HG03025 (cell line): Measurements from ENCODE around the gene ITGB1.
"Not testable (repeated sequence)": the region's sequence is repeated elsewhere in the genome, so short reads cannot be mapped to it uniquely, and the experiment has no call there.

Source experiments
- ATAC-seq: cut with Tn5 transposase; IDR thresholded peaks from one replicate; pipeline ENCODE4 v1.9.1; 2021; ENCODE audit warnings: mild to moderate bottlenecking, moderate library complexity; ENCODE audit not compliant: unreplicated experiment, low FRiP score

Gene ITGB1

GRCh38 chr10:32940321-32941301, 17.4 kb downstream of the ITGB1 start:
- ATAC-seq, result no peak

GRCh38 chr10:32939296-32940111, 18.5 kb downstream of the ITGB1 start:
- no peak for ATAC-seq

- no peak for ATAC-seq
Observed at GRCh38 chr10:32938554-32939061, 19.4 kb downstream of the ITGB1 start.

- no peak for ATAC-seq
Observed at GRCh38 chr10:32937911-32938424, 20.1 kb downstream of the ITGB1 start.

GRCh38 chr10:32932225-32932729, 25.8 kb downstream of the ITGB1 start:
- ATAC-seq, result no peak

GRCh38 chr10:32931593-32931992, 26.4 kb downstream of the ITGB1 start:
- ATAC-seq, result no peak

GRCh38 chr10:32930036-32930435, 28.0 kb downstream of the ITGB1 start:
- ATAC-seq, result no peak

GRCh38 chr10:32929634-32930033, 28.4 kb downstream of the ITGB1 start:
- ATAC-seq, result no peak

GRCh38 chr10:32927750-32928149, 30.3 kb downstream of the ITGB1 start:
- ATAC-seq, result no peak

GRCh38 chr10:32923849-32924248, 34.2 kb downstream of the ITGB1 start:
- no peak for ATAC-seq

- no peak for ATAC-seq
Observed at GRCh38 chr10:32923134-32923533, 34.9 kb downstream of the ITGB1 start.

- no peak for ATAC-seq
Observed at GRCh38 chr10:32922170-32922569, 35.9 kb downstream of the ITGB1 start.

- not testable (repeated sequence) for ATAC-seq
Observed at GRCh38 chr10:32917817-32918216, 40.2 kb downstream of the ITGB1 start.

- no peak for ATAC-seq
Observed at GRCh38 chr10:32911285-32912016, 46.6 kb downstream of the ITGB1 start.

- not testable (repeated sequence) for ATAC-seq
Observed at GRCh38 chr10:32909970-32910369, 48.1 kb downstream of the ITGB1 start.

- no peak for ATAC-seq
Observed at GRCh38 chr10:32909456-32909855, 48.6 kb downstream of the ITGB1 start.

GRCh38 chr10:32906595-32906994, 51.4 kb downstream of the ITGB1 start:
- ATAC-seq, result no peak

GRCh38 chr10:32905466-32905865, 52.6 kb downstream of the ITGB1 start:
- ATAC-seq, result no peak

- no peak for ATAC-seq
Observed at GRCh38 chr10:32901815-32902214, 56.2 kb downstream of the ITGB1 start.
